GM12878 (cell line): ENCODE data around the gene CFAP61. TPM values are rescaled to one million over a fixed set of nuclear protein-coding genes. Genes with fewer than 3 reads are reported as not detected.

Experiments
- ATAC-seq: fragments of 200-7000 bp; cut with Tn5 transposase; 3 replicates; pipeline ENCODE4 v1.9.1; 2020; ENCODE audit warnings: mild to moderate bottlenecking, moderate library complexity
- BruUV-seq: library from RNA; stranded (reverse); fragments of 400-500 nt; replicated peaks from 2 replicates; lab custom pipeline; 2021; lab: Mats Ljungman, UMichigan
- CTCF ChIA-PET: fragments of 300-600 bp; sonication (Branson Sonifier 250); formaldehyde crosslinking; extraction: SDS; loops from one replicate; lab custom pipeline; 2021; ENCODE audit warnings: inconsistent platforms; lab: Yijun Ruan, JAX
- POLR2A ChIA-PET: fragments of 350-600 bp; formaldehyde crosslinking; extraction: SDS; loops from one replicate; lab custom pipeline; 2021; ENCODE audit warnings: inconsistent platforms; lab: Charles Lee
- RAD21 ChIA-PET: fragments of 300-600 bp; sonication (Branson Sonifier 250); formaldehyde crosslinking; loops from one replicate; lab custom pipeline; 2023; ENCODE audit warnings: antibody characterized with exemption; ENCODE audit not compliant: unreplicated experiment; lab: Charles Lee
- SMC1A ChIA-PET: fragments of 300-600 bp; sonication (Branson Sonifier 250); formaldehyde crosslinking; loops from one replicate; lab custom pipeline; 2023; ENCODE audit not compliant: unreplicated experiment, uncharacterized antibody; lab: Charles Lee
- DNase-seq: peaks from one replicate; pipeline ENCODE4 v3.0.0-alpha.2; 2011; ENCODE audit warnings: low read depth, low spot score
- FAIRE-seq: peaks from 3 replicates; lab custom pipeline; 2011; peaks lifted over from hg19 to GRCh38; lab: Jason Lieb, UNC
- H2AFZ ChIP-seq: 2 replicates; pipeline ENCODE4 v1.6.0; 2011; ENCODE audit warnings: low read depth, low read length, control low read depth; ENCODE audit not compliant: control insufficient read depth
- H3K27ac ChIP-seq: 2 replicates; pipeline ENCODE4 v1.5.1; 2011; ENCODE audit warnings: control low read depth; ENCODE audit not compliant: control insufficient read depth, insufficient read depth
- H3K27me3 ChIP-seq, 2 experiments: replicated peaks in 1 of 2; 2 replicates each; pipeline versions ENCODE4 v1.6.0 to v1.6.1; 2011; ENCODE audit warnings: low read length in 1 of 2; ENCODE audit not compliant: control insufficient read depth in 2 of 2, insufficient read depth in 2 of 2
- H3K36me3 ChIP-seq, 2 experiments: 2 replicates each; pipeline ENCODE4 v1.5.1; 2011; ENCODE audit warnings: low read length in 1 of 2; ENCODE audit not compliant: control insufficient read depth in 2 of 2, insufficient read depth in 2 of 2
- H3K4me1 ChIP-seq: 2 replicates; pipeline ENCODE4 v1.6.1; 2011; ENCODE audit warnings: mild to moderate bottlenecking, low read length, moderate library complexity, mixed read lengths; ENCODE audit not compliant: control insufficient read depth, insufficient read depth
- H3K4me2 ChIP-seq: 2 replicates; pipeline ENCODE4 v1.6.0; 2011; ENCODE audit warnings: control low read depth; ENCODE audit not compliant: control insufficient read depth, insufficient read depth
- H3K4me3 ChIP-seq: fragments of 200-600 bp; sonication (generic); 2 replicates; pipeline ENCODE4 v1.5.1; 2016
- H3K79me2 ChIP-seq: 2 replicates; pipeline ENCODE4 v1.6.0; 2011; ENCODE audit warnings: low read length; ENCODE audit not compliant: control insufficient read depth, insufficient read depth
- H3K9ac ChIP-seq: 2 replicates; pipeline ENCODE4 v1.8.0; 2011; ENCODE audit warnings: low read length, control low read depth, mixed read lengths; ENCODE audit not compliant: control insufficient read depth, insufficient read depth
- H3K9me3 ChIP-seq: replicated peaks from 3 replicates; pipeline ENCODE4 v1.5.1; 2011; ENCODE audit warnings: mild to moderate bottlenecking, low read length; ENCODE audit not compliant: control insufficient read depth, insufficient read depth
- H4K20me1 ChIP-seq: 2 replicates; pipeline ENCODE4 v1.6.0; 2011; ENCODE audit not compliant: control insufficient read depth, insufficient read depth
- ATF7 ChIP-seq: fragments of 450-650 bp; IDR thresholded peaks from 2 replicates; pipeline ENCODE4 v1.6.1; 2016; ENCODE audit warnings: low read depth, mild to moderate bottlenecking
- BMI1 ChIP-seq: fragments of 450-650 bp; IDR thresholded peaks from 2 replicates; pipeline ENCODE4 v1.6.1; 2016; ENCODE audit warnings: mild to moderate bottlenecking, moderate library complexity, borderline replicate concordance
- CBX3 ChIP-seq: fragments of 200-600 bp; sonication (generic); IDR thresholded peaks from 2 replicates; pipeline ENCODE4 v1.6.1; 2016; ENCODE audit warnings: low read depth, borderline replicate concordance
- EZH2 ChIP-seq: IDR thresholded peaks from 2 replicates; pipeline ENCODE4 v1.6.1; 2012; ENCODE audit warnings: low read depth, mild to moderate bottlenecking, control low read depth, inconsistent platforms, low read length, borderline replicate concordance; ENCODE audit not compliant: control insufficient read depth
- NFYA ChIP-seq: IDR thresholded peaks from 2 replicates; pipeline ENCODE4 v1.6.1; 2011; ENCODE audit warnings: low read depth, mild to moderate bottlenecking, low read length, improper control_type of control experiment, borderline replicate concordance
- PAX8 ChIP-seq: fragments of 450-650 bp; IDR thresholded peaks from 2 replicates; pipeline ENCODE4 v1.6.1; 2017; ENCODE audit warnings: mild to moderate bottlenecking, moderate library complexity
- POU2F2 ChIP-seq: IDR thresholded peaks from 3 replicates; pipeline ENCODE4 v1.6.1; 2011; ENCODE audit warnings: low read depth, mild to moderate bottlenecking, low read length, borderline replicate concordance
- WGBS: methylation state at CpG from one replicate; pipeline ENCODE4 v1.1.6; 2016; ENCODE audit warnings: low lambda C conversion rate; ENCODE audit not compliant: insufficient replicate concordance, insufficient coverage; ENCODE audit errors: missing lambda C conversion rate; 5-methylcytosine and 5-hydroxymethylcytosine counted together
- in situ Hi-C: fragments of 300-500 bp; cut with MboI; formaldehyde crosslinking; loops from 9 replicates; pipeline ENCODE4 v1.14.3; 2018; ENCODE audit warnings: mixed read lengths
- intact Hi-C: fragments of 100-400 bp; cut with micrococcal nuclease; formaldehyde crosslinking; loops from one replicate; pipeline ENCODE4 v1.14.2; 2022; ENCODE audit not compliant: unreplicated experiment
- polyA plus RNA-seq, 11 experiments: library from polyadenylated mRNA; depleted of rRNA in 4 of 11; unstranded in 6 of 11; stranded (reverse) in 5 of 11; fragments of >200 nt; fragmentation: Nextera tagmentation in 4 of 11; fragmentation: Illumina TruSeq in 1 of 11; extraction: Ambion mirVana in 4 of 11; extraction: Trizol in 1 of 11; gene quantifications; 1 replicate in 1 of 11; 2 replicates in 10 of 11; pipeline versions ENCODE4 v1.2.1 to v1.2.3, GENCODE V29; 2011 to 2016; ENCODE audit warnings: inconsistent platforms in 2 of 11, missing spikeins in 2 of 11, low read depth in 1 of 11
- total RNA-seq, 4 experiments: library from RNA; depleted of rRNA in 3 of 4; stranded (reverse); fragments of >200 nt in 3 of 4; fragmentation: Illumina TruSeq in 1 of 4; extraction: Trizol in 1 of 4; gene quantifications; 2 replicates each; pipeline versions ENCODE4 v1.2.1 to v1.2.3, GENCODE V29; 2013 to 2021
- TF ChIP-seq, protein P1 (sequence below): IDR thresholded peaks from 2 replicates; pipeline ENCODE4 v1.6.1; 2011; ENCODE audit warnings: low read depth, mild to moderate bottlenecking, low read length, moderate library complexity, borderline replicate concordance; ENCODE audit errors: extremely low read depth
- TF ChIP-seq, protein P2 (sequence below): fragments of 450-650 bp; IDR thresholded peaks from 2 replicates; pipeline ENCODE4 v1.6.1; 2016; ENCODE audit warnings: mild to moderate bottlenecking
- TF ChIP-seq, protein P3 (sequence below): IDR thresholded peaks from 2 replicates; pipeline ENCODE4 v1.6.1; 2011; ENCODE audit warnings: low read depth, low read length, improper control_type of control experiment, borderline replicate concordance

The CFAP61 gene
- total and polyA plus RNA-seq, 10 of the 15 experiments (the other 5 are each of a cell fraction or from before 2014, with no cell fraction given) = 0.11 to 0.41 (median 0.24) TPM; not detected in 7

DNA sequence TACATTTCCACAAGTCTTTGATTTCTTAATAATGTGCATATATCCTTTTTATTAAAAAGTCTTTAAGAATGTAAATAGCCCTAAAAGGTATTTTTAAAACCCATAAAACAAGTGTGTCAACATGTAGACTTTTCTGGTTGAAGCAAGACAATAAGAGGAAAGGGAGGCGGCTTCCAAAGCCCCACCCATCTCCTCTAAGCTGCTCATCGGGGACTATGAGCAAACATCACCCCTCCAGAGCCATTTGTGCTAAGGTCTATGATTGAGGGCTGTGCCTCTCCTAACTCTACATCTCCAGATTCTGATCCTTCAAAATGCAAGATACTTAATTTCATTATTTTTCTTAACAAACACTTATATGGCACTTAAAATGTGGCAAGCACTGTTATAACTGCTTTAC lies 37.7 kb upstream of the CFAP61 start:
- ChIA-PET RAD21 (interaction anchor here (0.7 kb wide), 1 partner anchor 36 kb away, joined by 3 read pairs; no protein-coding TSS in a partner anchor), SMC1A (interaction anchor here (0.9 to 1.6 kb wide), 6 partner anchors 9 to 231 kb away, joined by 3 to 6 read pairs (median 4); partner anchors contain the start of genes CFAP61 and CRNKL1), CTCF (interaction anchor here (1.3 to 3.1 kb wide), 6 partner anchors 10 to 231 kb away, joined by 3 to 16 read pairs (median 6); partner anchors contain the start of genes CFAP61 and CRNKL1), POLR2A (interaction anchor here (1.2 kb wide), 1 partner anchor 37 kb away, joined by 3 read pairs; no protein-coding TSS in a partner anchor)
- Histone ChIP-seq H3K9ac (no peak overlapping the region), H3K4me3 (no peak overlapping the region), H3K36me3 (0 out of 4 replicates have a peak, but pooled peaks cover 0 to 3% of the 10 kb centered on the region in 2 experiments), H2AFZ (no peak overlapping the region), H4K20me1 (no peaks in the 10 kb centered on the region; the same call in 1 of the 2 replicates), H3K79me2 (peaks cover 26% of the 10 kb centered on the region), H3K4me1 (peaks cover 5% of the 10 kb centered on the region), H3K4me2 (no peak overlapping the region), H3K9me3 (no peaks in the 10 kb centered on the region), H3K27ac (no peak overlapping the region), H3K27me3 (peaks cover 0 to 2% of the 10 kb centered on the region in 2 experiments; a peak in 2 of 4 replicates)
- BruUV-seq = no TSS peak
- WGBS = 52% methylated on average over 2 of the region's 2 CpGs
- ATAC-seq (no peak), DNase-seq (no peak), FAIRE-seq (no peak)
- TF ChIP-seq PAX8 (no peak), NFYA (no peak), POU2F2 (no peak), EZH2 (no peak), BMI1 (no peak), ATF7 (no peak), CBX3 (no peak)
- TF ChIP-seq, protein P1, sequence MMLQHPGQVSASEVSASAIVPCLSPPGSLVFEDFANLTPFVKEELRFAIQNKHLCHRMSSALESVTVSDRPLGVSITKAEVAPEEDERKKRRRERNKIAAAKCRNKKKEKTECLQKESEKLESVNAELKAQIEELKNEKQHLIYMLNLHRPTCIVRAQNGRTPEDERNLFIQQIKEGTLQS = no peak
- TF ChIP-seq, protein P2, sequence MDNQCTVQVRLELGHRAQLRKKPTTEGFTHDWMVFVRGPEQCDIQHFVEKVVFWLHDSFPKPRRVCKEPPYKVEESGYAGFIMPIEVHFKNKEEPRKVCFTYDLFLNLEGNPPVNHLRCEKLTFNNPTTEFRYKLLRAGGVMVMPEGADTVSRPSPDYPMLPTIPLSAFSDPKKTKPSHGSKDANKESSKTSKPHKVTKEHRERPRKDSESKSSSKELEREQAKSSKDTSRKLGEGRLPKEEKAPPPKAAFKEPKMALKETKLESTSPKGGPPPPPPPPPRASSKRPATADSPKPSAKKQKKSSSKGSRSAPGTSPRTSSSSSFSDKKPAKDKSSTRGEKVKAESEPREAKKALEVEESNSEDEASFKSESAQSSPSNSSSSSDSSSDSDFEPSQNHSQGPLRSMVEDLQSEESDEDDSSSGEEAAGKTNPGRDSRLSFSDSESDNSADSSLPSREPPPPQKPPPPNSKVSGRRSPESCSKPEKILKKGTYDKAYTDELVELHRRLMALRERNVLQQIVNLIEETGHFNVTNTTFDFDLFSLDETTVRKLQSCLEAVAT = no peak
- TF ChIP-seq, protein P3, sequence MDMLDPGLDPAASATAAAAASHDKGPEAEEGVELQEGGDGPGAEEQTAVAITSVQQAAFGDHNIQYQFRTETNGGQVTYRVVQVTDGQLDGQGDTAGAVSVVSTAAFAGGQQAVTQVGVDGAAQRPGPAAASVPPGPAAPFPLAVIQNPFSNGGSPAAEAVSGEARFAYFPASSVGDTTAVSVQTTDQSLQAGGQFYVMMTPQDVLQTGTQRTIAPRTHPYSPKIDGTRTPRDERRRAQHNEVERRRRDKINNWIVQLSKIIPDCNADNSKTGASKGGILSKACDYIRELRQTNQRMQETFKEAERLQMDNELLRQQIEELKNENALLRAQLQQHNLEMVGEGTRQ = no peak
- in situ Hi-C loops = loop anchor here (25.0 kb wide), 2 partner anchors 1427 to 1502 kb away; partner anchors contain the start of genes DTD1 and SEC23B
- intact Hi-C loops = no loop called here
